ENCODE data around the gene SCAF1.
A peak's percentile ranks its signal among the peaks of the same experiment; 100 is the strongest.

The SCAF1 gene

DNA sequence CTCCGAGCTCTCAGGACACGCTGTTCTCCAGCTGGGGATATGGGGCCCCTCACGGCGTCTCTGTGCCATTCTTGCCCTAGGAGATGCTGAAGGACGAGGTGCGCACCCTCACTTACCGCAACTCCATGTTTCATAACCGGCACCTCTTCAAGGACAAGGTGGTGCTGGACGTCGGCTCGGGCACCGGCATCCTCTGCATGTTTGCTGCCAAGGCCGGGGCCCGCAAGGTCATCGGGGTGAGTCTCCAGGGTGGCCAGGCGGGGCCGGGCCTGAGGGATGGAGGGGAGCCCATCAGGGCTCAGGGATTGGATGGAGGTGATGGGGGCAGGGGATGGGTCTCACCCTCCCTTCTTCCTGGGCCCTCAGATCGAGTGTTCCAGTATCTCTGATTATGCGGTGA, 39.8 kb downstream of the SCAF1 start:
- no peak for TF ChIP-seq CTCF (conservative IDR thresholded peaks at IDR 0.05; ENCODE audit: control insufficient read depth, insufficient read depth, low read depth, low read length)
- no peak overlapping the region for H3K4me3 ChIP-seq (ENCODE audit: control insufficient read depth, low read depth, low read length)
- no peak for DNase-seq (ENCODE audit: low read depth)

DNA sequence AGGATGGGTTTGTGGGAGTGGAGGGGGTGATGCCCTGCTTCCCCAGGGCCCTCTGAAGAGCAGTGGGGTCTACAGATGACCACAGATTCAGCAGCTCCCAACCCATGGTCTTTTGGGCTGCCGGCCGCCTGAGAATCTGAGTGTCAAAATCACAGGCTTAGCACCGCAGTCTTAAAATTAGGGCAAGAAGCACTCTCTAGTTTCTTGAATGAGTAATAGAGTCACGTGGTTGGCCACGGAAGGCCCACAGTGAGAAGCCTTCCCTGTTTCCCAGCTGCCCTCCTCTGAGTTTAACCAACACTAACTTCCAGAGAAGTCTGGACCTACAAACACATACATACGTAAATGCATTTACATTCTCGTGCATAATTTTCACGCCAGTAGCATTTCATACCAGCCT, 40.3 kb downstream of the SCAF1 start:
- no peak overlapping the region for H3K4me3 ChIP-seq (ENCODE audit: control insufficient read depth, low read depth, low read length)
- peak; percentile 66 for DNase-seq (ENCODE audit: low read depth)
- no peak for TF ChIP-seq CTCF (conservative IDR thresholded peaks at IDR 0.05; ENCODE audit: control insufficient read depth, insufficient read depth, low read depth, low read length)

GRCh38 chr19:49683814-49684250, 41.8 kb downstream of the SCAF1 start:
- DNase-seq (ENCODE audit: low read depth) = no peak
- no peak overlapping the region for H3K4me3 ChIP-seq (ENCODE audit: control insufficient read depth, low read depth, low read length)
- TF ChIP-seq CTCF (conservative IDR thresholded peaks at IDR 0.05; ENCODE audit: control insufficient read depth, insufficient read depth, low read depth, low read length) = no peak

DNA sequence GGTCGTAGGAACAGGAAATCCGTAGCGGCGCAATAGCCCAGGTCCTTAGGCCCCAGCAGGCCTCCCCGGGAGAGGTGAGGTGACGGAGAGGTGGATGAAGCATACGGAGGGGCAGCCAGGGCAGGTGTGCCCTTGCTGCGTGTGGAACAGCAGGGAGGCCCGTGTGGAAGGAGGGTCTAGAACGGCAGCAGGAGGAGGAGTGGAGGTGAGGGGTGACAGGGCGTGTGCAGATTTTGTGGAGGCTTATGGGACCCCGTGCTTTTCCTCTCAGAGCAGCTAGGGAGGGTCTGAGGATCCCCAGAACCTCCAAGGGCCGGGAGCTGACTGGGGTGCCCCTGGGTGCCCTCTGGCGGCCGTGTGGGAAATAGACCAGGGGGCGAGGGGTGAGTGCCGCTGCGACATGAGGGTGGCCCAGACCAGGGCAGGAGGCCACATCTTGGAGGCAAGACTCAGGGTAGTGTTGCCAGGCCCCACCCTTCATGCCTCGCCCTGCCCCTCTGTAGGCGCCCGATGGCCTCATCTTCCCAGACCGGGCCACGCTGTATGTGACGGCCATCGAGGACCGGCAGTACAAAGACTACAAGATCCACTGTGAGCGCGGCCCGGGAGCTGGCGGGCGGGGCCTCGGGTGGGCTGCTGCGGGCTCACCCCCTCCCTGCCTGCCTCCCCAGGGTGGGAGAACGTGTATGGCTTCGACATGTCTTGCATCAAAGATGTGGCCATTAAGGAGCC, 42.4 kb downstream of the SCAF1 start:
- H3K4me3 ChIP-seq (ENCODE audit: control insufficient read depth, low read depth, low read length) = no peak overlapping the region
- DNase-seq (ENCODE audit: low read depth) = no peak
- peak; percentile 34 for TF ChIP-seq CTCF (conservative IDR thresholded peaks at IDR 0.05; ENCODE audit: control insufficient read depth, insufficient read depth, low read depth, low read length)

DNA sequence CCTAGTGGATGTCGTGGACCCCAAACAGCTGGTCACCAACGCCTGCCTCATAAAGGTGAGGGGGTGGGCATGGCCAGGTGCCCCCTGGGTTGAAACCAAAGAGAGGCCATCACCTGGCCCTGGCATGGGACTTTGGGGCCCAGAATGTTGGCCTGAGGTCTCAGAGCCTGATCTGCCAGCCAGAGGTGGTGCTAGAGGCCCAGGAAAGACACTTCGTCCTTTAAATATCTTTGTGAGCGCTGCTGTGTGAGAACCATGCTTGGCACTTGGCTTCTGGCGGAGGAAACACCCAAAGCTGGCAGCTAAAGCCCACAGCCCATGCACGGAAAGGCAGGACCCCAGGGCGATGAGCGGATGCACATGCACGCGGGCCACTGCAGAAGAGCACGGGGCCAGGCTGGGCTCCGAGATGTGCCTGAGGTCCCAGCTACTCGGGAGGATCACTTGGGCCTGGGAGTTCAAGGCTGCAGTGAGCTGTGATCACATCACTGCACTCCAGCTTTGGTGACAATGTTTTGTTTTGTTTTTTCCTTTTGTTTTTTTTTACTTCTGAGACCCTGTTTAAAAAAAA, 43.1 kb downstream of the SCAF1 start:
- no peak overlapping the region for H3K4me3 ChIP-seq (ENCODE audit: control insufficient read depth, low read depth, low read length)
- no peak for TF ChIP-seq CTCF (conservative IDR thresholded peaks at IDR 0.05; ENCODE audit: control insufficient read depth, insufficient read depth, low read depth, low read length)
- DNase-seq (ENCODE audit: low read depth) = no peak

GRCh38 chr19:49685845-49686332, 43.9 kb downstream of the SCAF1 start:
- DNase-seq (ENCODE audit: low read depth) = no peak
- H3K4me3 ChIP-seq (ENCODE audit: control insufficient read depth, low read depth, low read length) = no peak overlapping the region
- no peak for TF ChIP-seq CTCF (conservative IDR thresholded peaks at IDR 0.05; ENCODE audit: control insufficient read depth, insufficient read depth, low read depth, low read length)

Data from fibroblast of mammary gland (primary cell).